SK-N-SH (cell line): ENCODE data around the gene CDSN. TPM values are rescaled to one million over a fixed set of nuclear protein-coding genes. Genes with fewer than 3 reads are reported as not detected.
A peak's percentile ranks its signal among the peaks of the same experiment; 100 is the strongest.

Experiments
- CTCF ChIA-PET: fragments of 300-600, 350-600 bp; formaldehyde crosslinking; extraction: SDS; loops from one replicate; lab custom pipeline; 2021; lab: Yijun Ruan, JAX
- POLR2A ChIA-PET: fragments of 350-600 bp; sonication (Branson Sonifier 250); formaldehyde crosslinking; extraction: SDS; loops from one replicate; lab custom pipeline; 2020; ENCODE audit warnings: antibody characterized with exemption, inconsistent platforms; lab: Yijun Ruan, JAX
- DNase-seq: peaks from one replicate; pipeline ENCODE4 v3.0.0; 2012
- H2AFZ ChIP-seq: fragments of 200-600 bp; sonication (generic); 2 replicates; pipeline ENCODE4 v1.8.1; 2016; ENCODE audit warnings: antibody characterized with exemption, mild to moderate bottlenecking, low read depth
- H3F3A ChIP-seq: fragments of 200-600 bp; sonication (generic); replicated peaks from 2 replicates; pipeline ENCODE3; 2016; ENCODE audit warnings: antibody characterized with exemption, mild to moderate bottlenecking; ENCODE audit not compliant: insufficient read depth
- H3K27ac ChIP-seq, 2 experiments: fragments of 200-500 bp in 1 of 2; fragments of 200-600 bp in 1 of 2; sonication (Bioruptor generic) in 1 of 2; sonication (generic), shearing (Covaris generic) in 1 of 2; 2 replicates each; pipeline versions ENCODE4 v1.5.1 to v1.6.1; 2014 to 2016; ENCODE audit warnings: low read depth in 2 of 2, inconsistent platforms in 1 of 2, low read length in 1 of 2, mild to moderate bottlenecking in 1 of 2, mixed read lengths in 1 of 2
- H3K27me3 ChIP-seq: fragments of 200-600 bp; sonication (generic), shearing (Covaris generic); 2 replicates; pipeline ENCODE4 v1.6.1; 2016; ENCODE audit warnings: mixed run types; ENCODE audit not compliant: insufficient read depth
- H3K36me3 ChIP-seq, 2 experiments: fragments of 200-500 bp in 1 of 2; fragments of 200-600 bp in 1 of 2; sonication (Bioruptor generic) in 1 of 2; sonication (generic) in 1 of 2; replicated peaks in 1 of 2; 2 replicates each; pipeline versions ENCODE3 to v1.5.1; 2014 to 2016; ENCODE audit warnings: low read length in 1 of 2, mild to moderate bottlenecking in 1 of 2; ENCODE audit not compliant: insufficient read depth in 2 of 2, control insufficient read depth in 1 of 2
- H3K4me1 ChIP-seq, 2 experiments: fragments of 200-500 bp in 1 of 2; fragments of 200-600 bp in 1 of 2; sonication (Bioruptor generic) in 1 of 2; sonication (generic), shearing (Covaris generic) in 1 of 2; 2 replicates each; pipeline versions ENCODE4 v1.5.1 to v1.6.1; 2014 to 2016; ENCODE audit warnings: low read depth in 1 of 2, low read length in 1 of 2, mixed run types in 1 of 2; ENCODE audit not compliant: insufficient read depth in 2 of 2, control insufficient read depth in 1 of 2
- H3K4me2 ChIP-seq: fragments of 200-600 bp; sonication (generic), shearing (Covaris generic); 2 replicates; pipeline ENCODE4 v1.6.1; 2017; ENCODE audit warnings: mixed run types
- H3K4me3 ChIP-seq, 2 experiments: fragments of 200-500 bp in 1 of 2; fragments of 200-600 bp in 1 of 2; sonication (Bioruptor generic) in 1 of 2; sonication (generic), shearing (Covaris generic) in 1 of 2; 2 replicates each; pipeline versions ENCODE4 v1.5.1 to v1.8.1; 2014 to 2016; ENCODE audit warnings: low read depth in 2 of 2, inconsistent platforms in 1 of 2, low read length in 1 of 2, mild to moderate bottlenecking in 1 of 2, mixed read lengths in 1 of 2, moderate library complexity in 1 of 2
- H3K79me2 ChIP-seq: fragments of 200-600 bp; sonication (generic); 2 replicates; pipeline ENCODE4 v1.8.1; 2017; ENCODE audit warnings: mild to moderate bottlenecking; ENCODE audit not compliant: insufficient read depth
- H3K9ac ChIP-seq: fragments of 200-600 bp; sonication (generic); 2 replicates; pipeline ENCODE4 v1.6.1; 2017; ENCODE audit warnings: mixed run types
- H3K9me2 ChIP-seq: fragments of 200-600 bp; sonication (generic); 2 replicates; pipeline ENCODE4 v1.6.1; 2017; ENCODE audit warnings: mixed run types
- H3K9me3 ChIP-seq: fragments of 200-600 bp; sonication (generic); 2 replicates; pipeline ENCODE4 v1.6.1; 2017; ENCODE audit warnings: mixed run types, mild to moderate bottlenecking, moderate library complexity
- H4K20me1 ChIP-seq: fragments of 200-600 bp; sonication (generic); 2 replicates; pipeline ENCODE4 v1.6.1; 2017; ENCODE audit warnings: mild to moderate bottlenecking, mixed run types; ENCODE audit not compliant: insufficient read depth
- CTCF ChIP-seq: fragments of 200-600 bp; sonication (generic); IDR thresholded peaks from 2 replicates; pipeline ENCODE4 v1.6.1; 2017; ENCODE audit warnings: antibody characterized with exemption, mild to moderate bottlenecking, moderate library complexity
- ELF1 ChIP-seq: IDR thresholded peaks from 2 replicates; pipeline ENCODE4 v1.4.0; 2012
- FOXJ3 ChIP-seq: sonication (generic); formaldehyde crosslinking; IDR thresholded peaks from 2 replicates; pipeline ENCODE4 v1.5.1; 2020; ENCODE audit warnings: mild to moderate bottlenecking, missing genetic modification reagents
- GABPA ChIP-seq: IDR thresholded peaks from 2 replicates; pipeline ENCODE4 v1.4.0; 2012; ENCODE audit warnings: low read depth, mild to moderate bottlenecking
- MEF2A ChIP-seq: IDR thresholded peaks from 2 replicates; pipeline ENCODE4 v1.4.0; 2012; ENCODE audit warnings: low read depth, borderline replicate concordance
- MXI1 ChIP-seq: IDR thresholded peaks from 2 replicates; pipeline ENCODE4 v1.6.1; 2012; ENCODE audit warnings: mild to moderate bottlenecking, low read depth, low read length, improper control_type of control experiment
- NFIC ChIP-seq: IDR thresholded peaks from 2 replicates; pipeline ENCODE4 v1.4.0; 2012; ENCODE audit warnings: borderline replicate concordance
- POLR2AphosphoS5 ChIP-seq: IDR thresholded peaks from 2 replicates; pipeline ENCODE4 v1.6.1; 2012; ENCODE audit warnings: low read depth, low read length
- RAD21 ChIP-seq: IDR thresholded peaks from 2 replicates; pipeline ENCODE4 v1.6.1; 2012; ENCODE audit warnings: mild to moderate bottlenecking, low read length
- RCOR1 ChIP-seq: fragments of 150-350 bp; IDR thresholded peaks from 2 replicates; pipeline ENCODE4 v1.6.1; 2017; ENCODE audit warnings: antibody characterized with exemption, low read length
- RXRA ChIP-seq: IDR thresholded peaks from 2 replicates; pipeline ENCODE4 v1.4.0; 2012; ENCODE audit warnings: low read depth, mild to moderate bottlenecking, borderline replicate concordance
- TCF12 ChIP-seq: IDR thresholded peaks from 2 replicates; pipeline ENCODE4 v1.4.0; 2012
- YY1 ChIP-seq: IDR thresholded peaks from 2 replicates; pipeline ENCODE4 v1.4.0; 2012; ENCODE audit warnings: low read depth, mild to moderate bottlenecking
- WGBS: methylation state at CpG from one replicate; pipeline ENCODE4 v1.1.6; 2017; ENCODE audit warnings: low lambda C conversion rate; 5-methylcytosine and 5-hydroxymethylcytosine counted together
- polyA plus RNA-seq, 3 experiments: library from polyadenylated mRNA; depleted of rRNA; stranded (reverse); fragments of >200 nt; gene quantifications; 2 replicates each; pipeline ENCODE4 v1.2.3, GENCODE V29; 2012
- TF ChIP-seq, protein P1 (sequence below): fragments of 150-350 bp; IDR thresholded peaks from 2 replicates; pipeline ENCODE4 v1.6.1; 2016; ENCODE audit warnings: mild to moderate bottlenecking, low read depth, low read length
- TF ChIP-seq, protein P2 (sequence below): IDR thresholded peaks from 2 replicates; pipeline ENCODE4; 2012
- TF ChIP-seq, protein P3 (sequence below): IDR thresholded peaks from 2 replicates; pipeline ENCODE4 v1.6.1; 2012; ENCODE audit warnings: mild to moderate bottlenecking, low read depth, low read length, moderate library complexity

CDSN gene
- polyA plus RNA-seq, 1 of the 3 experiments (the other 2 are of a cell fraction): 0.02 TPM

DNA sequence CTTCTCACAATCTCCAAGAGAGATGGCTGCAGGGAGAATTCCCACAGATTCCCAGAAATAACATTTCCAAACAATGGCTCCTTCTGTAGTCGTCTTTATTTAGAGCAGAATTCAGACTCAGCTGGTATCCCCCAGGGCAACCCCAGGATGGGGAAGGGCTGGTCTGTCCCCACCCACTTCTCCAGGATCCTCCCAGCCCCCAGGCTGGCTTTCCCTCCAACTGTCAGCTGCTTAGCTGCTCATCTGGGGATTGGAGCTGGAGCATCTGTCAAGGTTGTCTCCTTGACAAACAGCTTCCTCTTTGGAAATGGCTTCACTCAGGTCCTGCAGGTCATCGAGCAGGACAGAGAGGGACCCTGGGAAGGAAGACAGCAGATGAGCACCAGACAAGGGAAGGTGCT, 22.1 kb upstream of the CDSN start:
- no peaks in the 10 kb centered on the region for H3K27me3 ChIP-seq
- H4K20me1 ChIP-seq: no peaks in the 10 kb centered on the region
- H3F3A ChIP-seq: peaks cover 9% of the 10 kb centered on the region
- TF ChIP-seq ELF1: no peak
- no peak for TF ChIP-seq RCOR1
- no peak for TF ChIP-seq POLR2AphosphoS5
- no peak for TF ChIP-seq NFIC
- no peak for TF ChIP-seq RXRA
- TF ChIP-seq MXI1: no peak
- no peak for TF ChIP-seq CTCF
- TF ChIP-seq TCF12: no peak
- no peak for TF ChIP-seq YY1
- TF ChIP-seq MEF2A: no peak
- no peak for TF ChIP-seq RAD21
- TF ChIP-seq FOXJ3: no peak
- TF ChIP-seq GABPA: no peak
- TF ChIP-seq, protein P1, sequence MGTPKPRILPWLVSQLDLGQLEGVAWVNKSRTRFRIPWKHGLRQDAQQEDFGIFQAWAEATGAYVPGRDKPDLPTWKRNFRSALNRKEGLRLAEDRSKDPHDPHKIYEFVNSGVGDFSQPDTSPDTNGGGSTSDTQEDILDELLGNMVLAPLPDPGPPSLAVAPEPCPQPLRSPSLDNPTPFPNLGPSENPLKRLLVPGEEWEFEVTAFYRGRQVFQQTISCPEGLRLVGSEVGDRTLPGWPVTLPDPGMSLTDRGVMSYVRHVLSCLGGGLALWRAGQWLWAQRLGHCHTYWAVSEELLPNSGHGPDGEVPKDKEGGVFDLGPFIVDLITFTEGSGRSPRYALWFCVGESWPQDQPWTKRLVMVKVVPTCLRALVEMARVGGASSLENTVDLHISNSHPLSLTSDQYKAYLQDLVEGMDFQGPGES: no peak
- TF ChIP-seq, protein P2, sequence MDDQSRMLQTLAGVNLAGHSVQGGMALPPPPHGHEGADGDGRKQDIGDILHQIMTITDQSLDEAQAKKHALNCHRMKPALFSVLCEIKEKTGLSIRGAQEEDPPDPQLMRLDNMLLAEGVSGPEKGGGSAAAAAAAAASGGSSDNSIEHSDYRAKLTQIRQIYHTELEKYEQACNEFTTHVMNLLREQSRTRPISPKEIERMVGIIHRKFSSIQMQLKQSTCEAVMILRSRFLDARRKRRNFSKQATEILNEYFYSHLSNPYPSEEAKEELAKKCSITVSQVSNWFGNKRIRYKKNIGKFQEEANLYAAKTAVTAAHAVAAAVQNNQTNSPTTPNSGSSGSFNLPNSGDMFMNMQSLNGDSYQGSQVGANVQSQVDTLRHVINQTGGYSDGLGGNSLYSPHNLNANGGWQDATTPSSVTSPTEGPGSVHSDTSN: no peak
- TF ChIP-seq, protein P3, sequence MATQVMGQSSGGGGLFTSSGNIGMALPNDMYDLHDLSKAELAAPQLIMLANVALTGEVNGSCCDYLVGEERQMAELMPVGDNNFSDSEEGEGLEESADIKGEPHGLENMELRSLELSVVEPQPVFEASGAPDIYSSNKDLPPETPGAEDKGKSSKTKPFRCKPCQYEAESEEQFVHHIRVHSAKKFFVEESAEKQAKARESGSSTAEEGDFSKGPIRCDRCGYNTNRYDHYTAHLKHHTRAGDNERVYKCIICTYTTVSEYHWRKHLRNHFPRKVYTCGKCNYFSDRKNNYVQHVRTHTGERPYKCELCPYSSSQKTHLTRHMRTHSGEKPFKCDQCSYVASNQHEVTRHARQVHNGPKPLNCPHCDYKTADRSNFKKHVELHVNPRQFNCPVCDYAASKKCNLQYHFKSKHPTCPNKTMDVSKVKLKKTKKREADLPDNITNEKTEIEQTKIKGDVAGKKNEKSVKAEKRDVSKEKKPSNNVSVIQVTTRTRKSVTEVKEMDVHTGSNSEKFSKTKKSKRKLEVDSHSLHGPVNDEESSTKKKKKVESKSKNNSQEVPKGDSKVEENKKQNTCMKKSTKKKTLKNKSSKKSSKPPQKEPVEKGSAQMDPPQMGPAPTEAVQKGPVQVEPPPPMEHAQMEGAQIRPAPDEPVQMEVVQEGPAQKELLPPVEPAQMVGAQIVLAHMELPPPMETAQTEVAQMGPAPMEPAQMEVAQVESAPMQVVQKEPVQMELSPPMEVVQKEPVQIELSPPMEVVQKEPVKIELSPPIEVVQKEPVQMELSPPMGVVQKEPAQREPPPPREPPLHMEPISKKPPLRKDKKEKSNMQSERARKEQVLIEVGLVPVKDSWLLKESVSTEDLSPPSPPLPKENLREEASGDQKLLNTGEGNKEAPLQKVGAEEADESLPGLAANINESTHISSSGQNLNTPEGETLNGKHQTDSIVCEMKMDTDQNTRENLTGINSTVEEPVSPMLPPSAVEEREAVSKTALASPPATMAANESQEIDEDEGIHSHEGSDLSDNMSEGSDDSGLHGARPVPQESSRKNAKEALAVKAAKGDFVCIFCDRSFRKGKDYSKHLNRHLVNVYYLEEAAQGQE: no peak
- TF ChIP-seq, all 33 proteins: peak for 0
- Histone ChIP-seq H3K9ac (no peak overlapping the region), H3K9me2 (no peaks in the 10 kb centered on the region), H3K36me3 (no peaks in the 10 kb centered on the region), H3K4me2 (peak overlapping the region; percentile 27; the same call in 1 of the 2 replicates), H3K4me3 (no peak overlapping the region), H3K27ac (no peak overlapping the region), H2AFZ (no peak overlapping the region), H3K4me1 (peaks cover 0 to 11% of the 10 kb centered on the region in 2 experiments; a peak in 2 of 4 replicates), H3K9me3 (no peaks in the 10 kb centered on the region), H3K79me2 (no peaks in the 10 kb centered on the region)
- 57% methylated on average over 2 of the region's 2 CpGs for WGBS
- CTCF ChIA-PET: interaction anchor here (1.4 kb wide), 1 partner anchor 50 kb away, joined by 7 read pairs; no protein-coding TSS in a partner anchor
- POLR2A ChIA-PET: no interaction called here
- DNase-seq: no peak
